Measurements from ENCODE around the gene FGGY.

FGGY gene

GRCh38 chr1:59307591-59307990 is 10.7 kb downstream of the FGGY start:
- no peaks in the 10 kb centered on the region for H3K36me3 ChIP-seq (ENCODE audit: control insufficient read depth, insufficient read depth, low read length)
- no peak overlapping the region for H3K4me3 ChIP-seq (replicated peaks; ENCODE audit: low read depth, low read length)
- TF ChIP-seq, protein P1, sequence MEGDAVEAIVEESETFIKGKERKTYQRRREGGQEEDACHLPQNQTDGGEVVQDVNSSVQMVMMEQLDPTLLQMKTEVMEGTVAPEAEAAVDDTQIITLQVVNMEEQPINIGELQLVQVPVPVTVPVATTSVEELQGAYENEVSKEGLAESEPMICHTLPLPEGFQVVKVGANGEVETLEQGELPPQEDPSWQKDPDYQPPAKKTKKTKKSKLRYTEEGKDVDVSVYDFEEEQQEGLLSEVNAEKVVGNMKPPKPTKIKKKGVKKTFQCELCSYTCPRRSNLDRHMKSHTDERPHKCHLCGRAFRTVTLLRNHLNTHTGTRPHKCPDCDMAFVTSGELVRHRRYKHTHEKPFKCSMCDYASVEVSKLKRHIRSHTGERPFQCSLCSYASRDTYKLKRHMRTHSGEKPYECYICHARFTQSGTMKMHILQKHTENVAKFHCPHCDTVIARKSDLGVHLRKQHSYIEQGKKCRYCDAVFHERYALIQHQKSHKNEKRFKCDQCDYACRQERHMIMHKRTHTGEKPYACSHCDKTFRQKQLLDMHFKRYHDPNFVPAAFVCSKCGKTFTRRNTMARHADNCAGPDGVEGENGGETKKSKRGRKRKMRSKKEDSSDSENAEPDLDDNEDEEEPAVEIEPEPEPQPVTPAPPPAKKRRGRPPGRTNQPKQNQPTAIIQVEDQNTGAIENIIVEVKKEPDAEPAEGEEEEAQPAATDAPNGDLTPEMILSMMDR (IDR thresholded peaks at IDR 0.05; ENCODE audit: insufficient read depth, low read length, poor library complexity, severe bottlenecking) = no peak
- no peaks in the 10 kb centered on the region for H3K27me3 ChIP-seq (replicated peaks; ENCODE audit: control insufficient read depth, insufficient read depth, low read length)
- no peak for DNase-seq (ENCODE audit: extremely low read depth, insufficient read length)

DNA sequence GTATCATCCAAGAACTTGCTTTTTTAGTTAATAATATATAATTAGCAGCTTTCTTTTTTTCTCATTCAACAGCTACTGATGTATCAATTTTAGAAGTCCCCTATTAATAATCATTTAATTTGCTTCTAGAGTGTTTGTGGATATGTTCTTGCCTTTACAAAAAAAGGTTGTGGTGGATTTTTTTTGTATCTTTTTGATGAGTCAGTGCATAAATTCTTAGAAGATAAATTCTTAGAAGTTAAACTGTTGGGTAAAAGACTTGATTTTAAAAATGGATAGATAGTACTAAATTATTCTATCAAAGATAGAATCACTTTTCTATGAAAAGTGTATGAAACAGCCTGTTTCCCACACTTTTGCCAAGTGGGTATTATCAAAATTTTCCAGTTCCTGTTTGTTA is 11.9 kb downstream of the FGGY start:
- DNase-seq (ENCODE audit: extremely low read depth, insufficient read length) = no peak
- Histone ChIP-seq H3K36me3 (ENCODE audit: control insufficient read depth, insufficient read depth, low read length) (no peaks in the 10 kb centered on the region), H3K27me3 (replicated peaks; ENCODE audit: control insufficient read depth, insufficient read depth, low read length) (no peaks in the 10 kb centered on the region), H3K4me3 (replicated peaks; ENCODE audit: low read depth, low read length) (no peak overlapping the region)
- TF ChIP-seq, protein P1 (IDR thresholded peaks at IDR 0.05; ENCODE audit: insufficient read depth, low read length, poor library complexity, severe bottlenecking) = no peak

- no peak overlapping the region for H3K4me3 ChIP-seq (replicated peaks; ENCODE audit: low read depth, low read length)
- TF ChIP-seq, protein P1 (IDR thresholded peaks at IDR 0.05; ENCODE audit: insufficient read depth, low read length, poor library complexity, severe bottlenecking) = no peak
- H3K27me3 ChIP-seq (replicated peaks; ENCODE audit: control insufficient read depth, insufficient read depth, low read length) = no peaks in the 10 kb centered on the region
- no peak for DNase-seq (ENCODE audit: extremely low read depth, insufficient read length)
- no peaks in the 10 kb centered on the region for H3K36me3 ChIP-seq (ENCODE audit: control insufficient read depth, insufficient read depth, low read length)
These were observed 12.5 kb downstream of the FGGY start for GRCh38 chr1:59309392-59309791.

GRCh38 chr1:59309795-59310548 is 13.1 kb downstream of the FGGY start:
- no peaks in the 10 kb centered on the region for H3K27me3 ChIP-seq (replicated peaks; ENCODE audit: control insufficient read depth, insufficient read depth, low read length)
- TF ChIP-seq, protein P1 (IDR thresholded peaks at IDR 0.05; ENCODE audit: insufficient read depth, low read length, poor library complexity, severe bottlenecking) = no peak
- H3K36me3 ChIP-seq (ENCODE audit: control insufficient read depth, insufficient read depth, low read length) = no peaks in the 10 kb centered on the region
- DNase-seq (ENCODE audit: extremely low read depth, insufficient read length) = no peak
- H3K4me3 ChIP-seq (replicated peaks; ENCODE audit: low read depth, low read length) = no peak overlapping the region

DNA sequence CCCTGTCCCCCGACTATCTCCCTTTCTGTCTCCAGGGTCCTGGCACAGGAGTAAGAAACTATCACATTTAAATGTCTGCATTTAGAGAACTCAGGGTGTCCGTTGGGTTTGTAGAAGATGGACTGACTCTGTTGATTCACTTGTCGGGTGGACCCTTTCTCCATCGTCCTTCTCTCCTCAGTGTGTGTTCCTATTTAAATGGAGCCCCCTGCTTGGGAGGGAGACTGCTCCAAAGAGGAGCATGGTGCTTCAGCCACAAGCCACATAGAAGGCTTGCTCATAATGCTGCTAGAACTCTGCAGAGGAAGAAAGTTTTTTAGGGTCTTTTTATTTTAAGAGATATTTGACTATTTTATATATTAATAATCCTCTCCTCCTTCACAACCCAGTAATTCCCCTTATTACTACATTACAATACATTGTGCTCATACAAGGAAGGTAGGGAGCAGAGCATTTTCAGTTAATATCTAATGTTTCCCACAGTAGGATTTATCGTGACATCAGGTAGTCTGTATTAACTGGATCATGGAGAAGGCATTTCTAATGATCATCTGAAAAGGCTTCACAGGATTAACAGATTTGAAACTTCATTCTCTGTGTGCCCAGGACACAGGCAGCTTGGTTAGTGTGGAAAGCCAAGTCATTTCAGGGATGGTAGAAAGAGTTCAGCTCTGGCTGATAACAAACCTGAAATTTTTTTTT is 13.8 kb downstream of the FGGY start:
- DNase-seq (ENCODE audit: extremely low read depth, insufficient read length) = no peak
- Histone ChIP-seq H3K4me3 (replicated peaks; ENCODE audit: low read depth, low read length) (no peak overlapping the region), H3K36me3 (ENCODE audit: control insufficient read depth, insufficient read depth, low read length) (no peaks in the 10 kb centered on the region), H3K27me3 (replicated peaks; ENCODE audit: control insufficient read depth, insufficient read depth, low read length) (no peaks in the 10 kb centered on the region)
- TF ChIP-seq, protein P1 (IDR thresholded peaks at IDR 0.05; ENCODE audit: insufficient read depth, low read length, poor library complexity, severe bottlenecking) = no peak

All from GM06990 (cell line).